NOMO-1 treated with DMSO at 0.1 percent for 48 hours (cell line): ENCODE measurements around the gene SHROOM2.
"Not testable (repeated sequence)": the region's sequence is repeated elsewhere in the genome, so short reads cannot be mapped to it uniquely, and the experiment has no call there.

Experiments used
- DNase-seq: peaks from one replicate; lab custom pipeline; 2025; ENCODE audit not compliant: unreplicated experiment; lab: John Stamatoyannopoulos, UW

The SHROOM2 gene

GRCh38 chrX:9785254-9785943 lies 830 bp upstream of the SHROOM2 start:
- no peak for DNase-seq

- DNase-seq = no peak
Measured at GRCh38 chrX:9786798-9787635, 788 bp downstream of the SHROOM2 start.

GRCh38 chrX:9788911-9789310 lies 2.7 kb downstream of the SHROOM2 start:
- DNase-seq = no peak

- DNase-seq = no peak
Measured at GRCh38 chrX:9789555-9789954, 3.3 kb downstream of the SHROOM2 start.

- no peak for DNase-seq
Measured at GRCh38 chrX:9790866-9791265, 4.6 kb downstream of the SHROOM2 start.

GRCh38 chrX:9794495-9794894 lies 8.3 kb downstream of the SHROOM2 start:
- no peak for DNase-seq

- DNase-seq = no peak
Measured at GRCh38 chrX:9797384-9798360, 11.4 kb downstream of the SHROOM2 start.

- DNase-seq = no peak
Measured at GRCh38 chrX:9802737-9803136, 16.5 kb downstream of the SHROOM2 start.

- no peak for DNase-seq
Measured at GRCh38 chrX:9804444-9804843, 18.2 kb downstream of the SHROOM2 start.

GRCh38 chrX:9805956-9806355 lies 19.7 kb downstream of the SHROOM2 start:
- no peak for DNase-seq

GRCh38 chrX:9807355-9808182 lies 21.3 kb downstream of the SHROOM2 start:
- DNase-seq = no peak

GRCh38 chrX:9809876-9810275 lies 23.6 kb downstream of the SHROOM2 start:
- not testable (repeated sequence) for DNase-seq

- DNase-seq = not testable (repeated sequence)
Measured at GRCh38 chrX:9811086-9811485, 24.9 kb downstream of the SHROOM2 start.

GRCh38 chrX:9816084-9816700 lies 30.0 kb downstream of the SHROOM2 start:
- no peak for DNase-seq

- DNase-seq = no peak
Measured at GRCh38 chrX:9821572-9821971, 35.3 kb downstream of the SHROOM2 start.

GRCh38 chrX:9824554-9824953 lies 38.3 kb downstream of the SHROOM2 start:
- DNase-seq = no peak

GRCh38 chrX:9825129-9825790 lies 39.0 kb downstream of the SHROOM2 start:
- no peak for DNase-seq

GRCh38 chrX:9825966-9826365 lies 39.7 kb downstream of the SHROOM2 start:
- DNase-seq = no peak
